Fibroblast of lung (primary cell): ENCODE data around the gene WTIP.

Experiments used
- EZH2 ChIP-seq: IDR thresholded peaks from 2 replicates; pipeline ENCODE4 v1.5.1; 2012; ENCODE audit warnings: low read length, control low read depth, mild to moderate bottlenecking; ENCODE audit errors: missing control alignments
- TF ChIP-seq, protein P1 (sequence below), 2 donors: IDR thresholded peaks in 1 of 2; conservative IDR thresholded peaks in 1 of 2; 1 replicate in 1 of 2; 2 replicates in 1 of 2; pipeline ENCODE4 v1.5.1; 2011 to 2012; ENCODE audit warnings: low read length in 2 of 2, control low read depth in 1 of 2, inconsistent platforms in 1 of 2, low read depth in 1 of 2, mild to moderate bottlenecking in 1 of 2

DNA sequence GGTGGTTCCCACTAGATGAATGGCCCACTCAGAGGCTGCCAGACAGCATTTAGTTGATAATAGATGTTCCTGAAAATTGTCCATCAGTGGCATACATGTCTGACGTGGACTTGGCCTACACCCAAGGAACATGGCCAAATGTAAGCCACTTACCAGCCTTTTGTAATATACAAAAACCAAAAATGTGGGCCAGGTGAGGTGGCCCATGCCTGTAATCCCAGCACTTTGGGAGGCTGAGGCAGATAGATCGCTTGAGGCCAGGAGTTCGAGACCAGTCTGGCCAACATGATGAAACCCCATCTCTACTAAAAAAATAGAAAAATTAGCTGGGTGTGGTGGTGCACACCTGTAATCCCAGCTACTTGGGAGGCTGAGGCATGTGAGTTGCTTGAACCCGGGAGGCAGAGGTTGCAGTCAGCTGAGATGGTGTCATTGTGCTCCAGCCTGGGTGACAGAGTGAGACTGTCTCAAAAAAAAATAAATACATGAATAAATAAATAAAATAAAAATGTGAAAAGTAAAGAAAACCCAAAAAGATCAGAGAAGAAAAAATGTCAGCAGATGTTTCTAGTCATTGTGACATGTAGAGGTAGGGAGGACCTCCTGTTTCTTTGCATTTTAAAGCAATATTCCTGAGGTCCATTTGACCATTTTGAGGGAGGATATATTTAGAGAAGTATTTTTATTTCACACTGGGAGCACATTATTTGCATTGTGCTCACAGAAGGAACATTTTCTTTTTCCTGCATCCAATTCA is 7.1 kb upstream of the WTIP start:
- TF ChIP-seq, protein P1, sequence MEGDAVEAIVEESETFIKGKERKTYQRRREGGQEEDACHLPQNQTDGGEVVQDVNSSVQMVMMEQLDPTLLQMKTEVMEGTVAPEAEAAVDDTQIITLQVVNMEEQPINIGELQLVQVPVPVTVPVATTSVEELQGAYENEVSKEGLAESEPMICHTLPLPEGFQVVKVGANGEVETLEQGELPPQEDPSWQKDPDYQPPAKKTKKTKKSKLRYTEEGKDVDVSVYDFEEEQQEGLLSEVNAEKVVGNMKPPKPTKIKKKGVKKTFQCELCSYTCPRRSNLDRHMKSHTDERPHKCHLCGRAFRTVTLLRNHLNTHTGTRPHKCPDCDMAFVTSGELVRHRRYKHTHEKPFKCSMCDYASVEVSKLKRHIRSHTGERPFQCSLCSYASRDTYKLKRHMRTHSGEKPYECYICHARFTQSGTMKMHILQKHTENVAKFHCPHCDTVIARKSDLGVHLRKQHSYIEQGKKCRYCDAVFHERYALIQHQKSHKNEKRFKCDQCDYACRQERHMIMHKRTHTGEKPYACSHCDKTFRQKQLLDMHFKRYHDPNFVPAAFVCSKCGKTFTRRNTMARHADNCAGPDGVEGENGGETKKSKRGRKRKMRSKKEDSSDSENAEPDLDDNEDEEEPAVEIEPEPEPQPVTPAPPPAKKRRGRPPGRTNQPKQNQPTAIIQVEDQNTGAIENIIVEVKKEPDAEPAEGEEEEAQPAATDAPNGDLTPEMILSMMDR (conservative IDR thresholded peaks at IDR 0.05 in 1 of 2, IDR thresholded peaks at IDR 0.05 in 1 of 2; ENCODE audit: low read depth in 1 of 2, low read length in 2 of 2) = no peak
- no peak for TF ChIP-seq EZH2
